ENCODE results near the gene SLCO4A1.

Gene SLCO4A1

GRCh38 chr20:62596921-62597320 is 45.4 kb upstream of the SLCO4A1 start:
- TF ChIP-seq CTCF (IDR thresholded peaks at IDR 0.05; ENCODE audit: low read depth, low read length, missing control alignments) = no peak
- no peak overlapping the region for H3K4me3 ChIP-seq (replicated peaks; ENCODE audit: low read depth, low read length)
- DNase-seq (ENCODE audit: extremely low read depth, low read depth) = no peak

- no peak for DNase-seq (ENCODE audit: extremely low read depth, low read depth)
- H3K4me3 ChIP-seq (replicated peaks; ENCODE audit: low read depth, low read length) = no peak overlapping the region
- no peak for TF ChIP-seq CTCF (IDR thresholded peaks at IDR 0.05; ENCODE audit: low read depth, low read length, missing control alignments)
Measured at GRCh38 chr20:62597416-62598115, 44.7 kb upstream of the SLCO4A1 start.

GRCh38 chr20:62598761-62599194 is 43.5 kb upstream of the SLCO4A1 start:
- no peak for TF ChIP-seq CTCF (IDR thresholded peaks at IDR 0.05; ENCODE audit: low read depth, low read length, missing control alignments)
- no peak overlapping the region for H3K4me3 ChIP-seq (replicated peaks; ENCODE audit: low read depth, low read length)
- no peak for DNase-seq (ENCODE audit: extremely low read depth, low read depth)

- no peak for TF ChIP-seq CTCF (IDR thresholded peaks at IDR 0.05; ENCODE audit: low read depth, low read length, missing control alignments)
- no peak for DNase-seq (ENCODE audit: extremely low read depth, low read depth)
Measured at GRCh38 chr20:62599216-62600110, 42.8 kb upstream of the SLCO4A1 start.

GRCh38 chr20:62601172-62601571 is 41.1 kb upstream of the SLCO4A1 start:
- no peak overlapping the region for H3K4me3 ChIP-seq (replicated peaks; ENCODE audit: low read depth, low read length)
- no peak for DNase-seq (ENCODE audit: extremely low read depth, low read depth)
- no peak for TF ChIP-seq CTCF (IDR thresholded peaks at IDR 0.05; ENCODE audit: low read depth, low read length, missing control alignments)

More at GRCh38 chr20:62599216-62600110, 42.8 kb upstream of the SLCO4A1 start:
- H3K4me3 ChIP-seq (replicated peaks; ENCODE audit: low read depth, low read length) = no peak overlapping the region

- TF ChIP-seq CTCF (IDR thresholded peaks at IDR 0.05; ENCODE audit: low read depth, low read length, missing control alignments) = no peak
- no peak for DNase-seq (ENCODE audit: extremely low read depth, low read depth)
- H3K4me3 ChIP-seq (replicated peaks; ENCODE audit: low read depth, low read length) = no peak overlapping the region
Measured at GRCh38 chr20:62601714-62602113, 40.6 kb upstream of the SLCO4A1 start.

All from HFF-Myc (cell line).